OCI-LY3 (cell line): ENCODE data around the gene EIF4ENIF1.

Source experiments
- CTCF ChIP-seq: fragments of 200-600, 300-600 bp; sonication (generic); IDR thresholded peaks from 2 replicates; pipeline ENCODE4 v1.5.1; 2014; ENCODE audit warnings: antibody characterized with exemption, low read length, low read depth
- EZH2phosphoT487 ChIP-seq: fragments of 200-600 bp; shearing (Covaris generic); IDR thresholded peaks from 2 replicates; pipeline ENCODE4 v1.6.1; 2018; ENCODE audit warnings: antibody characterized with exemption, mixed run types, low read depth

GRCh38 chr22:31399211-31400022, 90.2 kb downstream of the EIF4ENIF1 start, which contains the start of gene DRG1:
- peak; percentile 12; the same call in 1 of the 2 replicates for TF ChIP-seq CTCF
- TF ChIP-seq EZH2phosphoT487, result no peak
